ENCODE data around the gene RLBP1. TPM values are rescaled to one million over a fixed set of nuclear protein-coding genes. Genes with fewer than 3 reads are reported as not detected.

RLBP1 gene
- total and polyA plus RNA-seq, 9 of the 15 experiments (the other 6 are each of a cell fraction or from before 2014, with no cell fraction given) = 0.05 TPM; not detected in 8

- in situ Hi-C loops (cut with MboI) = no loop called here
- no peaks in the 10 kb centered on the region for H3K4me1 ChIP-seq (replicated peaks in 1 of 2; ENCODE audit: control insufficient read depth in 2 of 2, insufficient read depth in 2 of 2, low read length in 2 of 2)
Measured at GRCh38 chr15:89184886-89185526, 36.4 kb downstream of the RLBP1 start.

More at GRCh38 chr15:89184886-89185526, 36.4 kb downstream of the RLBP1 start:
- H3K27me3 ChIP-seq (ENCODE audit: control insufficient read depth in 2 of 2, insufficient read depth in 2 of 2, low read length in 2 of 2) = no peaks in the 10 kb centered on the region
- H3K9me3 ChIP-seq (replicated peaks; ENCODE audit: control insufficient read depth, insufficient read depth, low read depth, low read length) = no peaks in the 10 kb centered on the region
- POLR2A ChIA-PET = interaction anchor here (0.6 kb wide), 1 partner anchor 81 kb away, joined by 3 read pairs; no protein-coding TSS in a partner anchor
- no peaks in the 10 kb centered on the region for H4K20me1 ChIP-seq (replicated peaks; ENCODE audit: control insufficient read depth, insufficient read depth, low read length)
- no peak overlapping the region for H3K27ac ChIP-seq (ENCODE audit: extremely low read depth, low read depth, low read length)
- H3K4me3 ChIP-seq = no peak overlapping the region
- no peak overlapping the region for H2AFZ ChIP-seq (ENCODE audit: low read depth, low read length)
- BruUV-seq (replicated peaks) = no TSS peak
- H3K4me2 ChIP-seq (ENCODE audit: insufficient read depth, low read length) = no peak overlapping the region
- FAIRE-seq (no peak), DNase-seq (ENCODE audit: extremely low read depth in 1 of 4, low spot score in 3 of 4) (no peak), ATAC-seq (no peak)
- H3K9ac ChIP-seq (ENCODE audit: insufficient read depth in 1 of 2, low read depth in 2 of 2, low read length in 2 of 2) = no peak overlapping the region
- no peaks in the 10 kb centered on the region for H3K79me2 ChIP-seq (ENCODE audit: control insufficient read depth, insufficient read depth, low read length)
- H3K9me1 ChIP-seq (ENCODE audit: control insufficient read depth, insufficient read depth, low read length) = peaks cover 5% of the 10 kb centered on the region
- intact Hi-C loops (cut with micrococcal nuclease) = no loop called here
- TF ChIP-seq TCF7 (IDR thresholded peaks at IDR 0.05; ENCODE audit: borderline replicate concordance) (no peak), SOX6 (IDR thresholded peaks at IDR 0.05) (no peak), ZNF77 (CRISPR knock-in tag; IDR thresholded peaks at IDR 0.05) (no peak), ZNF764 (CRISPR knock-in tag; IDR thresholded peaks at IDR 0.05; ENCODE audit: low read depth) (no peak), SAFB (IDR thresholded peaks at IDR 0.05; ENCODE audit: borderline replicate concordance, low read depth, low read length) (no peak), ZNF239 (CRISPR knock-in tag; IDR thresholded peaks at IDR 0.05) (no peak), PTRF (tag; IDR thresholded peaks at IDR 0.05) (no peak), E2F3 (CRISPR knock-in tag; IDR thresholded peaks at IDR 0.05) (no peak), MBD2 (IDR thresholded peaks at IDR 0.05; ENCODE audit: borderline replicate concordance, low read depth) (no peak), ZNF197 (CRISPR knock-in tag; IDR thresholded peaks at IDR 0.05; ENCODE audit: low read depth) (no peak), KLF13 (tag; IDR thresholded peaks at IDR 0.05; ENCODE audit: borderline replicate concordance, low read depth) (no peak), C11orf30 (IDR thresholded peaks at IDR 0.05; ENCODE audit: low read depth) (no peak), KLF16 (IDR thresholded peaks at IDR 0.05) (no peak), PYGO2 (tag; IDR thresholded peaks at IDR 0.05) (no peak), ETV5 (CRISPR knock-in tag; IDR thresholded peaks at IDR 0.05; ENCODE audit: low read depth) (no peak), ELK3 (CRISPR knock-in tag; IDR thresholded peaks at IDR 0.05) (no peak), STAT5A (IDR thresholded peaks at IDR 0.05; ENCODE audit: borderline replicate concordance, low read length) (no peak)
- WGBS (ENCODE audit: insufficient coverage, low coverage, missing lambda C conversion rate) = 92% methylated on average over 11 of the region's 12 CpGs
- peaks cover 84% of the 10 kb centered on the region for H3K36me3 ChIP-seq (ENCODE audit: control insufficient read depth, insufficient read depth, low read length)
- CTCF ChIA-PET (ENCODE audit: low intra/inter-chr PET ratio) = no interaction called here

Measured in K562 (cell line).